SKM-1 (cell line): ENCODE measurements around the gene SRSF7.
"Not testable (repeated sequence)": the region's sequence is repeated elsewhere in the genome, so short reads cannot be mapped to it uniquely, and the experiment has no call there.

Experiments used
- DNase-seq: peaks from one replicate; lab custom pipeline; 2025; ENCODE audit not compliant: unreplicated experiment; lab: John Stamatoyannopoulos, UW

Gene SRSF7

DNA sequence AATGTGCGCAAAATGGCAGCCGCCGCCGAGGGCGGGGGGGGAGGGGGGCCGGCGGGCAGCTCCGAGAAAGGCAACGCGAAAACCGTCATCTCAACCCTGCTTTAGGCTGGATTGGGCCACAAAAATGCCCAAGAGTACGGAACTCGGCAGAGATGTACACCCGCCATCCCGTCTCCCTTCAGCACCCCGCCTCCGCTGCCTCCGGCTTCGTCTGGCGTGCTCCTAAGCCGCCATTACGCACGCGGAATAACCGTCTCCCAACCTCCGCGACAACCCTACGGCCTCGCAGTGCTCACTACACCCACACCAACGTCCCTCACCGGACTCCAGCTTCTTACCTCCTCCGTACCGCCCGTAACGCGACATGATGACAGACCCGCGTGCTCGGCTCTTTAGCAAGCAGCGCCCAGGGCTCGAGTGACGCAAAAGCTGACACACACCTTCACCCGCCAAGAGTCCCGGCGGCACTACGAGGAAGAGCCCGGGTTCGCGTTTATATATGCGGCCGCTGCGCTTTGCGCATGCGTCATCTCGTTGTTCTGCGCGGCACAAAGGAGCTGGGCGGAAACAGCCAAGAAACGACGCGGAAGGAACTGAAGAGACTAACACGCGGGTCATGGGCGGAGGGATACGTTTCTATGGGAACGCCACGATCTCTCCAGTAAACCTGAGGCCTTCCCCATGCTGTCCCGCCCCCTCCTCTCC lies at the start of gene SRSF7:
Gene SRSF7 (minus strand): TSS at position 471 of the 705 bp plus-strand sequence. CDS start 105 bp downstream, at position 366.
- DNase-seq, result peak; percentile 92

DNA sequence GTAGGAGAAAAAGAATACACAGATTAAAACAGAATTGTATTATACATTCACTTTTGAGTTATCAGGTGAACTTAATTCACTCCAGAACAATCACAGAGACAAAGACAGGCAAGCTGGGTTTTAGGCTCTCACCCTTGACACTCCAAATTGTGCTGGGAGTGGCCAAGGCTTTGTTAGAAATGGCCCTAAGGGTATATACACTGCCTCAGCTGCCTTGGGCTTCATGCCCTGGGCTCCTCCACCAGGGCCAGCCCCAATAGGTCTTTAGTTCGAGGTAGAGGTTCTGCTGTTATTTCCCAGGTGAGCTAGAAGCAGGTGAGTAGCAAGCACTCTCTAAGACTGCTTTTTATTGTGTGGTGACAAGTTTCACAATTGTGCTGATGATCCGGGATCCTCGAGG lies 46.8 kb upstream of the SRSF7 start:
- no peak for DNase-seq

GRCh38 chr2:38797250-38797676 lies 46.1 kb upstream of the SRSF7 start:
- no peak for DNase-seq

DNA sequence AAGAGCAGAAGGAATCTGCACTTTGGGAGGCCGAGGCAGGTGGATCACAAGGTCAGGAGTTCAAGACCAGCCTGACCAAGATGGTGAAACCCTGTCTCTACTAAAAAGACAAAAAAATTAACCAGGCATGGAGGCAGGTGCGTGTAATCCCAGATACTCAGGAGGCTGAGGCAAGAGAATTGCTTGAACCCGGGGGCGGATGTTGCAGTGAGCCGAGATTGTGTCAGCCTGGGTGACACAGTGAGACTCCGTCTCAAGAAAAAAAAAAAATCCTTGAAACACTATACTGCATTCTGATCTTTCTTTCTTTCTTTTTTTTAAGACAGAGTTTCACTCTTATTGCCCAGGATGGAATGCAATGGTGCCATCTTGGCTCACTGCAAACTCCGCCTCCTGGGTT lies 43.9 kb upstream of the SRSF7 start:
- DNase-seq, result not testable (repeated sequence)

DNA sequence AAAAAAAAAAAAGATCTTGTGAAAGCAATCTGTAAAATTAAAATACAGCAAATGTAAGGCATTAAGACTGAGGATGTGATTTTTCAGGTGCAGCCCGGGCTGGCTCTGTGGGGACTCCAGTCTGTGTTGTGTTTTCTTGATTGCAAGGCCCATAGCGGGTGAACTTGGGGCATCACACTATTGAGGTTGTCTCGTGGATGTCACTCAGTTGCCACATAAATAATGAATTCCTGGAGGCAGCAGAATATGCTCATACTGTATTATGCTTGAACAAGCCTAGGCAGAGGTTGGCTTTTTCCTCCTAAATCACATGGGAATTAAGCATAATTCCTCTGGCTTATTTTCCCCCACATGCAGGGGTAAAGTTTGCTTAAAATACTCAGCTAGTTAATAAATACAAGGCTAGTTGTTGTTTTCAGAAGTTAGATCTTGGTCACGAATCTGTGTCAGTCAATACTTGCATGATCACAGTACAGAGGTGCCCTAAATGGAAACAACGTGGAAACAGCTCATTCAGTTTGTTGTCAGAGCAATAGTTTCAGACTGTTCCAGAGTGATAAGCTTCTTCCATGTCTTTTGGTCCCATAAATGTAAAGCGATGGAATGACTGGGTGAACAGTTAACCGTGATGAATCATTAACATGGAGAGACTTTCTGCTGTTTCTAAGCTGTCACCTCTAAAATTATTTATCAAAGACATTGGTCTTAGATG lies 43.2 kb upstream of the SRSF7 start:
- DNase-seq, result no peak

DNA sequence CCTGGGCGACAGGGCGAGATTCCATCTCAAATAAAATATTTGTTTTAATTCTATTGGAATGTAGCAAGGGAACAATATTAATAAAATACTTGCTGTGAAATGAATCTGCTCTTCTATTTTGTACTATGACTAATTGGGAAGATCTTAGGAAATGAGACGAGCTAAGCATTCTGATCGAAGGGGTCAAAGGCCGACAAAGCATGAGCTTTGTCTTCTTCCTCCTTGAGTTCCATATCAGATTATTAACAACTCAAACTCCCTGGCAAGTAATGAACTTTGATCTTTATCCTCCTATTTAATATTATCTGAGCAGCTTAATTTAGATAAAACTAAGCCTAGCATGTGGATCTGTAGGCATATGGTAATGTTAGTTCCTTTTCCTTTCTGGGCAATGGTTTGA lies 42.4 kb upstream of the SRSF7 start:
- no peak for DNase-seq

GRCh38 chr2:38792751-38793150 lies 41.6 kb upstream of the SRSF7 start:
- no peak for DNase-seq

DNA sequence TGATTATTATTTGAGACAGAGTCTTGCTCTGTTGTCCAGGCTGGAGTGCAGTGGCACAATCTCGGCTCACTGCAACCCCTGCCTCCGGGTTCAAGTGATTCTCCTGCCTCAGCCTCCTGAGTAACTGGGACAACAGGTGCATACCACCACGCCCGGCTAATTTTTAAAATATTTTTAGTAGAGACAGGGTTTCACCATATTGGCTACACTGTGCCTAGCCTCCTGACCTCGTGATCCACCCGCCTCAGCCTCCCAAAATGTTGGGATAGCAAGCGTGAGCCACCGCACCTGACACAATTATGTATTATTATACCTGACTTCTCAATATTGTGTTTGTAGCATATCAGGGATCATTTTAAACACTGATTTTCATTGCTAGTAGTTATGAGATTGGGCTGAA lies 41.2 kb upstream of the SRSF7 start:
- not testable (repeated sequence) for DNase-seq

- peak; percentile 28 for DNase-seq
These were observed 40.6 kb upstream of the SRSF7 start for GRCh38 chr2:38791744-38792143.

- DNase-seq, result no peak
These were observed 38.5 kb upstream of the SRSF7 start for GRCh38 chr2:38789691-38790090.

DNA sequence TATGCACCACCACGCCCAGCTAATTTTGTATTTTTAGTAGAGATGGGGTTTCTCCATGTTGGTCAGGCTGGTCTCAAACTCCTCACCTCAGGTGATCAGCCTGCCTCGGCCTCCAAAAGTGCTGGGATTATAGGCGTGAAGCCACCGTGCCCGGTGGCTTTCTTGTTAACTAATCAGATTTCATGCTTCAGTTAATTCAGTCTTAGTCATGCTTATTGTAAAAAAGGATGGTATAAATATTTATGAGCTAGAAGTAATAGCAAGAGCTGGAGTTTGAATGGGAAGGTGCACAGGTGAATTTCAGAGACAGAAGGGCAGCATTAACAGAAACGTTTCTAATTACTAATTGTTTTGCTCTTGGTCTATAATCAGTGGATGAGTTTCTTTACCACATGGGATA lies 37.1 kb upstream of the SRSF7 start:
- DNase-seq, result no peak

- no peak for DNase-seq
These were observed 32.4 kb upstream of the SRSF7 start for GRCh38 chr2:38783586-38783985.

DNA sequence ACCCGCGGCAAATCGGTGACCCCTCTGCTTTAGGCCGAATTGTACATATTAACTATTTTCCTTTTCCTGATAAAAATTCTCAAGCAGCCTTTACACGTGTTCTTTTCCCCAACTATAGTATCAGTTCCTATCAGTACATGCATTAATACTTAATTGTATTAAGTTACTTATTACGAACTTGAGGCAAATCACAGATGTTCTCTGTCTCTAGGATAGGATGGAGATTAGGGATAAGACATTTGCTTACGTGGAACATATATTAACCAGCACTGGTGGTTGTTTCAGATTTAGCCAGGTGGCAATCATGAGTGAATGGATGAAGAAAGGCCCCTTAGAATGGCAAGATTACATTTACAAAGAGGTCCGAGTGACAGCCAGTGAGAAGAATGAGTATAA lies 27.5 kb upstream of the SRSF7 start:
- no peak for DNase-seq

- DNase-seq, result no peak
These were observed 25.4 kb upstream of the SRSF7 start for GRCh38 chr2:38776531-38776930.

DNA sequence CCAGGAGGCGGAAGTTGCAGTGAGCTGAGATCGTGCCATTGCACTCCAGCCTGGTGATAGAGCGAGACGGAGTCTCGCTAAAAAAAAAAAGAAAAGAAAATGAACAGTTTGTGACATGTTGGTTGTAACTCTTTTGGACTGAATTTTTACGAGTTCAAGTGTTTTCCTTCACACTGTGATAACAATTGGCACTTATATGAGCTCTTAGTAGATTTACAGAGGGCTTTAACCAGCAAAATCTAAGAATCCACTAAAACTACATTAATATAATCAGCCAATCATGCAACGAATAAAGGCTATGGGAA lies 24.7 kb upstream of the SRSF7 start:
- no peak for DNase-seq

DNA sequence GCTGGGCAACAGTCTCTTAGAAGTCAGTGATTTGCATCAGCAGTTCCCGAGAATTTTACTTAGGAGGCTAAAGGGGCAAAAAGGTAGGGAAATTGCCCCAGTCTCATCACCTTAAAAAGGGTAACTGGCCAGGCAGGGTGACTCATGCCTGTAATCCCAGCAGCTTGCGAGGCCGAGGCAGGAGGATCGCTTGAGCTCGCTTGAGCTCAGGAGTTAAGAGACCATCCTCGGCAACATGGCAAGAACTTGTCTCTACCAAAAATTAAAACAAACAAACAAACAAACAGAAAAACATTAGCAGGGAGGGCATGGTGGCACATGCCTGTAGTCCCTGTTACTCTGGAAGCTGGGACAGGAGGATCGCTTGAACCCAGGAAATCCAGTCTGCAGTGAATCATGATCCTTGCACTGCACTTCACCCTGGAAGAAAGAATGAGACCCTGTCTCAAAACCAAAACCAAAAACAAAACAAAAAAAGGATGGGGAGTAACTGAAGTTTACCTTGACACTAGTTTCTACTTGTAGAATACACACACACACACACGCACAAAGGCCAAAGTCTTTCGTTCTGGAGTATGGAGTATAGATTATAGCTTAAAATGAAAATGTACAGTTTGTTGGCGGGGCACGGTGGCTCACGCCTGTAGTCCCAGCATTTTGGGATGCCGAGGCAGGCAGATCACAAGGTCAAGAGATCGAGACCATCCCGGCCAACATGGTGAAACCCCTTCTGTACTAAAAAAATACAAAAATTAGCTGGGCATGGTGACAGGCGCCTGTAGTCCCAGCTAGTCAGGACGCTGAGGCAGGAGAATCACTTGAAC lies 24.1 kb upstream of the SRSF7 start:
- DNase-seq, result no peak

GRCh38 chr2:38771632-38772031 lies 20.5 kb upstream of the SRSF7 start:
- no peak for DNase-seq

DNA sequence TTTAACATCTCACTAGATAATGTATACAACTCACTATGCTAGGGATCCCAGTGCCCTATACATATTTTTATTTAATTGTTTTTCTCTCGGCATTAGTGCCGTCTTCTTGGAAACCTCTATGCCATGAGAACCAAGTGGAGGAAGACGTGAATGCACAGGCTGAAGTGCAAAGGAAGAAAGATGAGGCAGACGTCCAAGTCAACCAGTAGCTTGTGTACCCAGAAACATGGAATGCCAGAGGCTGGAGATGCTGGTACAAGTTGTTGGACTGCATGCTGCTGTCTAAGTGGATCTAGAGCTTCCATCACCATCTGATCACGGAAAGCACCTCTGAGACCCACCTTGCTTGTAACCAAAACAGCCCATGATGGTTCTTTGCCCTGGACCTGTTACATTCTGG lies 14.4 kb upstream of the SRSF7 start:
- DNase-seq, result no peak

- DNase-seq, result no peak
These were observed 14.0 kb upstream of the SRSF7 start for GRCh38 chr2:38765149-38765548.

DNA sequence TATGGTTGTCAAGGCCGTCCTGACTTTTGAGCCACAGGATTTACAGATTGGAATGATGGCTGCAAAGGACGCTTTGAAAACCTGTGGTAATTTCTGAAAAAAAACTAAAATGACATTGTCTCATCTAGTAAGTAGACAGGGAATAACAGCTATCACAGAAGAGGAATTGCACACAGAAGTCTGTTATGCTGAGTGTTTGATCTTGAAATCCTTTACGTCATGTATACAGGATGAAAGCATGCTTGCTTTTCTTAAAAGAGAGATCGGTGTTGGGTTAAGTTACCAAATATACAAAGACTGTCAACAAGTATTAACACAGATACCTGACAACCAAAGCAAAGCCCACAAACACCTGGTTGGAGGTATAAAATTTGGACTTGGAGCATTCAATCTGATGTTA lies 12.6 kb upstream of the SRSF7 start:
- DNase-seq, result no peak

DNA sequence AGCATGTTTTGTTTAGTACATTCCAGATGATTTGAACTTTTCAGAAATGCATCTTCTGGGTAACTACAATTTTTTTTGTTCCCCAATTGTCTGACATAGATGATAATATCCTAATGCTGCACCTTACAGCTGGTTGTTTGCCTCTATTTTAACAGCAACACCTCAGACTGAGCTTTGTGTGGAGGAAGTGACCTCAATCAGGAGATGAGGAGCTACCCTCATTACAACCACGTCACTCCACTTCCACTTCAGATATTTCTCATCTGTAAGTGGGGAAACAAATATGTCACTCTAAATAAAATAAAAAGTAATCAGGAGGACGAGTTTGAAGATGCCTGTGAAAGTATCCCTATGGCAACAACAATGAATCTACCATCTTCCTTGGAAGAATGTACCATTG lies 12.1 kb upstream of the SRSF7 start:
- no peak for DNase-seq

GRCh38 chr2:38755891-38756290 lies 4.7 kb upstream of the SRSF7 start:
- not testable (repeated sequence) for DNase-seq
